CD4-positive, alpha-beta T cell treated with Interleukin-4 for 4 hours (primary cell): ENCODE measurements around the gene ABCA12.

ENCODE experiments used
- DNase-seq: peaks from one replicate; pipeline ENCODE4 v3.0.0-alpha.2; 2020

ABCA12 gene

GRCh38 chr2:215110918-215111317, 27.5 kb downstream of the ABCA12 start:
- no peak for DNase-seq

- DNase-seq: no peak
Observed at GRCh38 chr2:215107216-215108056, 31.0 kb downstream of the ABCA12 start.

- no peak for DNase-seq
Observed at GRCh38 chr2:215105607-215106354, 32.6 kb downstream of the ABCA12 start.

GRCh38 chr2:215104226-215104625, 34.2 kb downstream of the ABCA12 start:
- DNase-seq: no peak

GRCh38 chr2:215098875-215099274, 39.6 kb downstream of the ABCA12 start:
- no peak for DNase-seq

- no peak for DNase-seq
Observed at GRCh38 chr2:215084080-215084479, 54.3 kb downstream of the ABCA12 start.

GRCh38 chr2:215083146-215083545, 55.3 kb downstream of the ABCA12 start:
- no peak for DNase-seq

- DNase-seq: no peak
Observed at GRCh38 chr2:215082446-215082845, 56.0 kb downstream of the ABCA12 start.

GRCh38 chr2:215080545-215080944, 57.9 kb downstream of the ABCA12 start:
- no peak for DNase-seq

GRCh38 chr2:215071676-215072075, 66.8 kb downstream of the ABCA12 start:
- no peak for DNase-seq

- DNase-seq: no peak
Observed at GRCh38 chr2:215068399-215068798, 70.0 kb downstream of the ABCA12 start.

GRCh38 chr2:215066124-215066523, 72.3 kb downstream of the ABCA12 start:
- no peak for DNase-seq

- no peak for DNase-seq
Observed at GRCh38 chr2:215063526-215063925, 74.9 kb downstream of the ABCA12 start.

- no peak for DNase-seq
Observed at GRCh38 chr2:215060861-215061536, 77.4 kb downstream of the ABCA12 start.

- no peak for DNase-seq
Observed at GRCh38 chr2:215059724-215060123, 78.7 kb downstream of the ABCA12 start.

- no peak for DNase-seq
Observed at GRCh38 chr2:215055891-215056290, 82.5 kb downstream of the ABCA12 start.

- DNase-seq: no peak
Observed at GRCh38 chr2:215052810-215053209, 85.6 kb downstream of the ABCA12 start.

- no peak for DNase-seq
Observed at GRCh38 chr2:215052404-215052803, 86.0 kb downstream of the ABCA12 start.

- no peak for DNase-seq
Observed at GRCh38 chr2:215049341-215049740, 89.1 kb downstream of the ABCA12 start.

GRCh38 chr2:215038421-215038820, 100.0 kb downstream of the ABCA12 start:
- DNase-seq: no peak

GRCh38 chr2:215036314-215036713, 102.1 kb downstream of the ABCA12 start:
- no peak for DNase-seq

- no peak for DNase-seq
Observed at GRCh38 chr2:215034154-215034553, 104.3 kb downstream of the ABCA12 start.

GRCh38 chr2:215032153-215032552, 106.3 kb downstream of the ABCA12 start:
- DNase-seq: no peak

GRCh38 chr2:215031321-215031720, 107.1 kb downstream of the ABCA12 start:
- no peak for DNase-seq
